ENCODE data around the gene ESRRB.

ESRRB gene

DNA sequence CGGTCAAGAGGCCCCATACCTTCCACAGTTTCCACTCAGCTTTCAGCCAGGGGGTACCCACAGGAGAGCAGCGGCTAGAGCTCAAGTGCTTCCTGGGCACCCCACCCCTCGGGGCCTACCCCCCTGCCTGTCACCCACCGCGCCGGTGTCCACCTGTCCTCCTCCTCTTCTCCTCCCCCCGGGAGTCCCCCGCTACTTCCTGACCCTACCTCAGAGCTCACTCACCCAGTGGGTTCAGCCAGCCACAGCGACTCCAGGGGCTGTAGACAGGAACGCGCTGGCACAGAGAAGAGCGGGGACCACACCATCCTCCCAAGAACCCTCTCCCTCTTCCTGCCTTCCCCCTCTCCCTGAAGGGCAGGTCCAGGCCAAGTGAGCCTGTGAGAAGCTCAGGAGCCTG, 123.0 kb downstream of the ESRRB start (continued):
- TF ChIP-seq, protein P1, sequence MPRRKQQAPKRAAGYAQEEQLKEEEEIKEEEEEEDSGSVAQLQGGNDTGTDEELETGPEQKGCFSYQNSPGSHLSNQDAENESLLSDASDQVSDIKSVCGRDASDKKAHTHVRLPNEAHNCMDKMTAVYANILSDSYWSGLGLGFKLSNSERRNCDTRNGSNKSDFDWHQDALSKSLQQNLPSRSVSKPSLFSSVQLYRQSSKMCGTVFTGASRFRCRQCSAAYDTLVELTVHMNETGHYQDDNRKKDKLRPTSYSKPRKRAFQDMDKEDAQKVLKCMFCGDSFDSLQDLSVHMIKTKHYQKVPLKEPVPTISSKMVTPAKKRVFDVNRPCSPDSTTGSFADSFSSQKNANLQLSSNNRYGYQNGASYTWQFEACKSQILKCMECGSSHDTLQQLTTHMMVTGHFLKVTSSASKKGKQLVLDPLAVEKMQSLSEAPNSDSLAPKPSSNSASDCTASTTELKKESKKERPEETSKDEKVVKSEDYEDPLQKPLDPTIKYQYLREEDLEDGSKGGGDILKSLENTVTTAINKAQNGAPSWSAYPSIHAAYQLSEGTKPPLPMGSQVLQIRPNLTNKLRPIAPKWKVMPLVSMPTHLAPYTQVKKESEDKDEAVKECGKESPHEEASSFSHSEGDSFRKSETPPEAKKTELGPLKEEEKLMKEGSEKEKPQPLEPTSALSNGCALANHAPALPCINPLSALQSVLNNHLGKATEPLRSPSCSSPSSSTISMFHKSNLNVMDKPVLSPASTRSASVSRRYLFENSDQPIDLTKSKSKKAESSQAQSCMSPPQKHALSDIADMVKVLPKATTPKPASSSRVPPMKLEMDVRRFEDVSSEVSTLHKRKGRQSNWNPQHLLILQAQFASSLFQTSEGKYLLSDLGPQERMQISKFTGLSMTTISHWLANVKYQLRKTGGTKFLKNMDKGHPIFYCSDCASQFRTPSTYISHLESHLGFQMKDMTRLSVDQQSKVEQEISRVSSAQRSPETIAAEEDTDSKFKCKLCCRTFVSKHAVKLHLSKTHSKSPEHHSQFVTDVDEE (CRISPR knock-in tag; IDR thresholded peaks at IDR 0.05): no peak

DNA sequence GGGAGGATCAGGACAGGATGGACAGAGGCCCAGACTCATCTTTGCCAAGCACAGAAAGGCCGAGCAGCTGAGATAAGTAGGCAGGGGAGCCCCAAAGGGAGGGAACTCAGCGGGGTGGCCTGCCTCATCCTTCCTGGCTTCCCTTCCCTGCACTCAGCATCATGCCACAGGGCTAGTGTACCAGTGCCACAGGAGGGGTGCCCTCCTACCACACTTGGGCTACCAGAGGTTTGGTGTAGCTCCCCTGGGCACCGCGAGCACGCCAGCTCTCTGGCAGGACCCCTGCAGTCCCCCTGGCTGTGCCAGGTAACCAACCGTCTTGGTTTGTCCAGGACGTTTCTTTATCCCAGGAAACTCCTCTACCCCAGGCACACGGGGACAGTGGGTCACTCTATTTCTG, 123.5 kb downstream of the ESRRB start:
- TF ChIP-seq, protein P2, sequence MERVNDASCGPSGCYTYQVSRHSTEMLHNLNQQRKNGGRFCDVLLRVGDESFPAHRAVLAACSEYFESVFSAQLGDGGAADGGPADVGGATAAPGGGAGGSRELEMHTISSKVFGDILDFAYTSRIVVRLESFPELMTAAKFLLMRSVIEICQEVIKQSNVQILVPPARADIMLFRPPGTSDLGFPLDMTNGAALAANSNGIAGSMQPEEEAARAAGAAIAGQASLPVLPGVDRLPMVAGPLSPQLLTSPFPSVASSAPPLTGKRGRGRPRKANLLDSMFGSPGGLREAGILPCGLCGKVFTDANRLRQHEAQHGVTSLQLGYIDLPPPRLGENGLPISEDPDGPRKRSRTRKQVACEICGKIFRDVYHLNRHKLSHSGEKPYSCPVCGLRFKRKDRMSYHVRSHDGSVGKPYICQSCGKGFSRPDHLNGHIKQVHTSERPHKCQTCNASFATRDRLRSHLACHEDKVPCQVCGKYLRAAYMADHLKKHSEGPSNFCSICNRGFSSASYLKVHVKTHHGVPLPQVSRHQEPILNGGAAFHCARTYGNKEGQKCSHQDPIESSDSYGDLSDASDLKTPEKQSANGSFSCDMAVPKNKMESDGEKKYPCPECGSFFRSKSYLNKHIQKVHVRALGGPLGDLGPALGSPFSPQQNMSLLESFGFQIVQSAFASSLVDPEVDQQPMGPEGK (CRISPR knock-in tag; IDR thresholded peaks at IDR 0.05; ENCODE audit: borderline replicate concordance): no peak
- ATAC-seq: no peak

DNA sequence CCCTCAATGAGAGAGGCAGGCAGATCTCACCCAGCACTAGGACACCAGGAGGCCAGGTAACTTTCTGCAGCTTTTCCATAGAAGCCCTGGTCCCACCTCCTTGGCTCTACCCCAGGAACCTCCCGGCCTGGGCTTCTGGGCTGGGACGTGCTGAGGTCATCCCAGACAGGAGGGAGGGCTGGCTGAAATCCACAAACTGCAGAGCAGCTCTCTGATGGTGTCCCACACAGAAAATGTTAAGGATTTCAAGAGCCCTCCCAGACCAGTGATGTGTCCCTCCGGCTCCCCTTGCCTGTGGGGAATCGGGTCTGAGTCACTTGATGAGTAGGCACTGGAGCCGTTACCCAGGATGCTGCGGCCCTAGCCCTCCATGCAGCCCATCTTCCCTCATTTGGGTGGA, 124.1 kb downstream of the ESRRB start:
- TF ChIP-seq ESRRG (CRISPR knock-in tag; IDR thresholded peaks at IDR 0.05): no peak
- TF ChIP-seq BACH2 (CRISPR knock-in tag; IDR thresholded peaks at IDR 0.05; ENCODE audit: borderline replicate concordance): no peak
- TF ChIP-seq, protein P1 (CRISPR knock-in tag; IDR thresholded peaks at IDR 0.05): no peak
- TF ChIP-seq ZNF70 (CRISPR knock-in tag; IDR thresholded peaks at IDR 0.05): no peak
- no peak for TF ChIP-seq ZNF8 (CRISPR knock-in tag; IDR thresholded peaks at IDR 0.05)
- TF ChIP-seq SNAI2 (CRISPR knock-in tag; IDR thresholded peaks at IDR 0.05): no peak
- TF ChIP-seq CSDC2 (CRISPR knock-in tag; IDR thresholded peaks at IDR 0.05): no peak
- TF ChIP-seq TCF4 (CRISPR knock-in tag; IDR thresholded peaks at IDR 0.05; ENCODE audit: borderline replicate concordance): no peak
- TF ChIP-seq TOX (CRISPR knock-in tag; IDR thresholded peaks at IDR 0.05; ENCODE audit: borderline replicate concordance): no peak
- no peak for TF ChIP-seq ISL1 (CRISPR knock-in tag; IDR thresholded peaks at IDR 0.05)
- TF ChIP-seq GLIS3 (CRISPR knock-in tag; IDR thresholded peaks at IDR 0.05): no peak
- ATAC-seq: peak; percentile 49

DNA sequence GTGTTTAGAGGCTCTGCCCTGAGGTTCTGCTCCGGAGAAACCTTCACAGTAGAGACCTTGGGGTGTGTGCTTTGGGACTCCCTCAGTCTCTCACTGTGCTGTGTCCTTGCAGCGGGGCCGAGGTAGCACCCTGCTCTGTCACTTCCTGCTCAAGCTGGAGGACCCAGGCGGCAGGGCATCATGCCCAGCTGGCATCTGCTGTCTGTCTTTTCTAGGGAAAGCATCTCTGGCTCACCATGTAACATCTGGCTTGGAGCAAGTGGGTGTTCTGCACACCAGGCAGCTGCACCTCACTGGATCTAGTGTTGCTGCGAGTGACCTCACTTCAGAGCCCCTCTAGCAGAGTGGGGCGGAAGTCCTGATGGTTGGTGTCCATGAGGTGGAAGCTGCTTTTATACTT, 124.5 kb downstream of the ESRRB start:
- TF ChIP-seq ZNF70 (CRISPR knock-in tag; IDR thresholded peaks at IDR 0.05): no peak
- TF ChIP-seq ISL1 (CRISPR knock-in tag; IDR thresholded peaks at IDR 0.05): no peak
- no peak for TF ChIP-seq ZNF565 (CRISPR knock-in tag; conservative IDR thresholded peaks at IDR 0.05; ENCODE audit: low read depth)
- no peak for TF ChIP-seq ARNTL (CRISPR knock-in tag; IDR thresholded peaks at IDR 0.05; ENCODE audit: borderline replicate concordance, low read depth)
- no peak for TF ChIP-seq ZFP3 (CRISPR knock-in tag; IDR thresholded peaks at IDR 0.05)
- TF ChIP-seq, protein P3, sequence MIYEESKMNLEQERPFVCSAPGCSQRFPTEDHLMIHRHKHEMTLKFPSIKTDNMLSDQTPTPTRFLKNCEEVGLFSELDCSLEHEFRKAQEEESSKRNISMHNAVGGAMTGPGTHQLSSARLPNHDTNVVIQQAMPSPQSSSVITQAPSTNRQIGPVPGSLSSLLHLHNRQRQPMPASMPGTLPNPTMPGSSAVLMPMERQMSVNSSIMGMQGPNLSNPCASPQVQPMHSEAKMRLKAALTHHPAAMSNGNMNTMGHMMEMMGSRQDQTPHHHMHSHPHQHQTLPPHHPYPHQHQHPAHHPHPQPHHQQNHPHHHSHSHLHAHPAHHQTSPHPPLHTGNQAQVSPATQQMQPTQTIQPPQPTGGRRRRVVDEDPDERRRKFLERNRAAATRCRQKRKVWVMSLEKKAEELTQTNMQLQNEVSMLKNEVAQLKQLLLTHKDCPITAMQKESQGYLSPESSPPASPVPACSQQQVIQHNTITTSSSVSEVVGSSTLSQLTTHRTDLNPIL (CRISPR knock-in tag; IDR thresholded peaks at IDR 0.05; ENCODE audit: low read depth): no peak
- TF ChIP-seq RARB (CRISPR knock-in tag; IDR thresholded peaks at IDR 0.05): no peak
- TF ChIP-seq OSR1 (CRISPR knock-in tag; IDR thresholded peaks at IDR 0.05): no peak
- TF ChIP-seq, protein P2 (CRISPR knock-in tag; IDR thresholded peaks at IDR 0.05; ENCODE audit: borderline replicate concordance): no peak
- no peak for ATAC-seq
